Forelimb muscle (tissue), 1 donor: ENCODE data around the gene XXYLT1. TPM values are rescaled to one million over a fixed set of nuclear protein-coding genes. Genes with fewer than 3 reads are reported as not detected.

Source experiments
- DNase-seq: peaks from one replicate; pipeline ENCODE4 v3.0.0-alpha.2; 2013; ENCODE audit warnings: low read depth
- polyA plus RNA-seq: library from polyadenylated mRNA; unstranded; fragments of 120-200 nt; gene quantifications from one replicate; pipeline ENCODE4 v1.2.1, GENCODE V29; 2013; ENCODE audit not compliant: insufficient read length

XXYLT1 gene
- polyA plus RNA-seq, 1 donor: 21.3 TPM

DNA sequence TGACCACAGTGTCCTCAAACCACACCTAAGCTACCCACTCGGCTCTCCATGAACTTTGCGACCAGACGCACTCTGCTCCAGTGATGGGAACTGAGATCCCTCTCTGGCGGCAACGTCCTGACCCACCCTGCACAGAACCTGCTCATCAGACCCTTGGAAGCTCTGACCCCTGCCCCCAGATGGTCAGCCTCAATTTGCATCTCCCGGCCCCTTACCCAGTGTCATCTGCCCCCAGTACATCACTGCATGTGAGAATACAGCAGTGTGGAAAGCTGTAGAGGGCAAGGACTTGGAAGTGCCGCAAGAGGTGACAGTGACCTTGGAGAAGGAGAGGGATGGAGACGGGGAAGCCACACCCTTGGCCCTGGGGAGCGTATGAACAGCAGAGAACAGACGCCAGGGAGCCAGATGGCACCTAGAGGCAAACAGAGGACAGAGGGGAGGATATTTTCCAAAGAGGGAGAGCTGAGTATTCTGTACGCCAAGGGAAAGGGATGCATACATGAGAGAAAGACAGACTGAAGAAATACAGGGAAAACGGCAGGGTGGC is 192.0 kb downstream of the XXYLT1 start:
- DNase-seq: no peak

DNA sequence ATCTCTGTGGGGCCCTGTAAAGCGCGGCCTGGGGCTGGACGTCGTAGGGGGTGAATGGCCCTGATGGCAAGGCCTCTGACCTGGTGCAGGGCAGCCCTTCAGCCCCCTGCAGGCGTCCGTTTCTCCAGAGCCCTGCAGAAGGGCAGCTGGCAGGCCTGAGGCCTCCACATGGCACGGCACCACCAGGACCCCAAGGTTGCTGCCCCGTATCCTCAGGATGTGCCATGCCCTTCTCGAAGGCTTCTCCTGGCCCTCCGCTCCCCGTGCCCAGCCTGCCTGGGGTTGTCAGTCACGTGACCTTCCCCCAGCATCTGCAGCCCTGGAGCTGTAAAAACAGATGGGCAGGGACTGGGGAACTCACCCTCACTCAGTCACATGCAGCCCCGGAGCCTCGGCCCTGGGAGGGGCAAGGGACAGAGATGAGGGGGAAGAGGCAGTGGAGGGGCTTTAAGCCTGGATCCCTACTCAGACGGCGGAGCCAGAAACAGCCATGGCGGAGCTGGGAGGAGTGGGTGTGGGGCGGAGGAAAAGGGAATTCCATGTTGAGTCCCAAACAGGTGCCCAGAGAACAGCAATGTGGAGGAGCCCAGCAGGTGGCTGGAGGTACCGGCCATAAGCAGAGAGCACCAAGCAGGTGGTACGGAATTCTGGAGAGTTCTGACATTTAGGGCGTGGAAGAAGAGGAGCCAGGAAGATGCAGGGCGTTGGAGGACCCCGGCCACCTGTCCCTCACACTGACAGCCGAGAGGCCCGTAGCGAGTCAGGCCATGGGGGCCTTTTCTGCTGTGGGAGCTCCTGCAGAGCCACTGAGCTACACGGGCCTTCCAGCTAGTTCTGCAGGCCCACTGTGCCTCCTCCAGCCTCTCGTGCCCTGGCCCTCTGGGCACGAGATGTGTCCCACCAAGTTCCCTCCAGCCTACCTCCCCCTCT is 193.1 kb downstream of the XXYLT1 start:
- no peak for DNase-seq

DNA sequence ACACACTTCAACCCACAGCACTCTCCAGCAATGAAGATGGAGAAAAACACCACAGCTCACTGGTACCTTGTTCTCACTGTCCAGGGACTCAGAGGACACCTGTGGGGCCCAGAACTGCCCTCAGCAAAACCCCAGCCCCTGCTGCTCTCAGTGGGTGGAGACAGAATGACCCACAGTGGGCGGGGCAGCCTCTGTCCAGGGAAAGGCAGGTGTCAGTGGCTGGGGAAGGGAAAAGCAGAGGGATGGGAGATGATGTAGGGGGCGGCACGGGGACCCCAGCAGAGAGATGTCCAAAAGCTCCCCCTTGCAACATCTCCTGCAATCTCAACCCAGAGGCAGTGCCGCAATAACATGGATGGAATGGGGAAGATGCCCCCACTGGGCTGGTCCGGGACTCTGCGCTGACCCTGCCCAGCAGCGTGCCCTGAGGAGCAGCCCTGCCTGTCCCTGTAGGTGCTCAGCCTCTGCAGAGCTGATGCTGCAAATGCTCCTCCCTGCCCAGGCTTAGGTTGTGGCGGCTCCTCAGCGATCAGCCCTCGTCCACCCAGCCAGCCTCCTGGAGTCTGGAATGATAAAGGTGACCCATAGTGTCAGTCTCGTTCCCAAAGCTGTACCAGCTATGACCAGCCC is 193.9 kb downstream of the XXYLT1 start:
- no peak for DNase-seq

DNA sequence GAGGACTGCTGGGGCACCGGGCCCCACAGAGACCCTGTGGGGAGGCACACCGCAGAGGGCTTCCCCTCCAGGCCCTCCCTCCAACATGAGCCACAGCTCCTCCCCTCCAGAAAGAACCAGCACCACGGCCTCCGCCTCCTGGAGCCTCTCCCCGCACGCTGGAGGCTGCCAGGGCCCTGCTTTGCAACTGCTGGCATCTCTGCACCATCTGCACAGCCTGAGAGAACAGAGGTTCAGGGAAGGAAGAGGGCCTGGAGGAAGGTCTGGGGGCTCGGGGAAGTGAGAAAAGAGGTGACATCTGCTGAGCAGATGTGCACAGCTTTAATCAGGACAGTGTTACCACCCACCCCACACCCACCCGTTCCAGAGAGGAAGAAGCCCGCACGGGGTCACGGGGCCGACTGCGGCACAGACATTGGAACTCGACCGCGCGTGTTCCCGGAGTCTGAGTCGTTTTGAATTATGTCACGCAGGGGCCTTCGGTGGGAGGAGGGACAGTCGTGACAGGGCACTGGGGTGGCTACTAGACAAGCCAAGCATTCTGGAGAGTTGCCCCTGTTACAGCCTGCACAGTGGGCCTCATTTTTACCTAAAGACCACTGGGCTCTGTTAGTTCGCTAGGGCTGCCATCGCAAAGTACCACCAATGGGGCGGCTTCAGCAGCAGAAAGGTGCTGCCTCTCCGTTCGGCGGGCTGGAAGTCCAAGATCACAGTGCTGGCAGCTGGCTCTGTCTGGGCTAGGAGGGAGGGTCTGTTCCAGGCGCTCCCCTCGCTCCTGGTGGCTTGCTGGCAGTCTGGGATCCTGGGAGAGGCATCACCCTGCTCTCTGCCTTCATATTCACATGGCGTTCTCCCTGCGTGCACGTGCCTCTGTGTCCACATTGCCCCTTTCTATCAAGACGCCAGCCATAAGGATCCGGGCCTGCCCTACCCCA is 194.8 kb downstream of the XXYLT1 start:
- no peak for DNase-seq

DNA sequence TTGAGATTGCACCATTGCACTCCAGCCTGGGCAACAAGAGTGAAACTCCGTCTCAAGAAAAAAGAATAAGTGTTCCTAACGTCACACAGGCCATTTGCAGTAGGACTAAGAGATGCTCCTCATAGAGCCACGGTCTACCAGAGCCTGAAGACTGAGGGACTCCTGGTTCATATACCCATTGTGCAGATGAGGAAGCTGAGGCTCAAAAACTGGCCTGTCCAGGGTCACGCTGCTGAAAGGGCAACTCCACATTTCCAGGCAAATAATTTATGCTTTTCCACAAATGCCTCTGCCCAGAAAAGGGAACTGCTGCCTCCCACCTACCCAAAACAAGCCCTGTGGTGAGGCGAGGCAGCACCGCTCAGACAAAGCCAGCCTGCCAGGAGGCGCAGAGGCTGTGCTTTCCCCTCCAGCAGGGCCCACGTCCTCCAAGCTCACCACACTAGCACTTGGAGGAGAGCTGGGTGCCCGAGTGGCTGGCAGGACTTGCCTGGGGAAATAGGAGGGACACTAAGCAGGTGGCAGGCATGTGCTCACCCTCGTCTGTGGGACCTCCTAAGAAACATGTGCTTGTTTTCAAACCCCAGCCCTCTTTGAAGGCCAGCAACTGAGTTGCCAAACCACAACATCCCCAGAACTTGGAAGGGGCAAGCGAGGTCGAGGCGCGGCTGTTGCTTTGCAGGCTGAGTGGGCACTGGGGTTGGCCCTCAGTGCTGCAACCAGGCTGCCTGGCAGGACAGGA is 195.6 kb downstream of the XXYLT1 start:
- DNase-seq: no peak

DNA sequence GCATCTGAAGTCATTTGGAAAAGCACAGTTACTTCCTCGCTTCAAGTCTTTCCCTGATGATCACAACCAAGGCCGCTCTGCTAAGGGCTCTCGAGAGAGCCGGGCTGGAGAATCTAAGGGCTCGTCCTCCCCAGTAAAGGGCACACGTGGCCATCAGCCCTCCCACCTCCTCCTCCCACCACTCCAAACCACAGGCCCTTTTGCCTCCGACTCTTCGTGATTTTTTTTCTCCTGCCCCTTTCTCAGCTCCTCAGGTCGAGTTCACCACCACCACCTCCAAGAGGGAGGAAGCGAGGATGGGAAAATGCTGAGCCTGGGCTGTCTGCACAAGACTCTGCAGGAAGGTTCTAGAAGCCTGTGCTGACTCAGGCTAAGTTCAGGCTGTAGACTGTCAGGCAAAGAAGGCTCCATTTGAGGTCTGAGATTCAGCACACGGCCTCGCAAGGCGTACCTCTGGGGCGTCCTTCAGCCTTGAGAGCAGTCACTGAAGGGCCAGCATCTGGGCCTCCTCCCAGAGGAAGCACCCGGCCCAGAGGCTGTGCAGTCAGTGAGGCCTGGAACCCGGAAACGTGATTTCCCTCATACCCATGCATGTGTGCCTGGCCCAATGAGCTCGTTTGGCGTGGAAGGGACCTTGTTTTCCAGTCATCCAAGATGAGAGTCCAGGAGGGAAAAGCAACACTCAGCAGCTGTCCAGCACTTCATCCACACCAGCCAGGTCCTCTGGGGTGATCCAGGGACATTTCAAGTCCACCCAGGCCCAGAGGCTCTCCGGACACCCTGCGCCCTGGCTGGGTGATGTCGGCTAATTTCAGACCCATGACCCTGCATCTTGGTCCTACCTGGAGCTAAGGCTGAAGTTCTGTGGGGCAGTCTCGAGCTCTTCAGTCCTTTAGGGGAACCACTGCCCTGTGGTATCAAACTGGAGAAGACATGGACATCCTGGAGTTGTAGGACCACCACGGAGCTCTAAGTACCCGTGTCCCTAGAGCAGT is 196.8 kb downstream of the XXYLT1 start:
- no peak for DNase-seq

- no peak for DNase-seq
Observed at GRCh38 chr3:195072916-195073564, 197.9 kb downstream of the XXYLT1 start.

DNA sequence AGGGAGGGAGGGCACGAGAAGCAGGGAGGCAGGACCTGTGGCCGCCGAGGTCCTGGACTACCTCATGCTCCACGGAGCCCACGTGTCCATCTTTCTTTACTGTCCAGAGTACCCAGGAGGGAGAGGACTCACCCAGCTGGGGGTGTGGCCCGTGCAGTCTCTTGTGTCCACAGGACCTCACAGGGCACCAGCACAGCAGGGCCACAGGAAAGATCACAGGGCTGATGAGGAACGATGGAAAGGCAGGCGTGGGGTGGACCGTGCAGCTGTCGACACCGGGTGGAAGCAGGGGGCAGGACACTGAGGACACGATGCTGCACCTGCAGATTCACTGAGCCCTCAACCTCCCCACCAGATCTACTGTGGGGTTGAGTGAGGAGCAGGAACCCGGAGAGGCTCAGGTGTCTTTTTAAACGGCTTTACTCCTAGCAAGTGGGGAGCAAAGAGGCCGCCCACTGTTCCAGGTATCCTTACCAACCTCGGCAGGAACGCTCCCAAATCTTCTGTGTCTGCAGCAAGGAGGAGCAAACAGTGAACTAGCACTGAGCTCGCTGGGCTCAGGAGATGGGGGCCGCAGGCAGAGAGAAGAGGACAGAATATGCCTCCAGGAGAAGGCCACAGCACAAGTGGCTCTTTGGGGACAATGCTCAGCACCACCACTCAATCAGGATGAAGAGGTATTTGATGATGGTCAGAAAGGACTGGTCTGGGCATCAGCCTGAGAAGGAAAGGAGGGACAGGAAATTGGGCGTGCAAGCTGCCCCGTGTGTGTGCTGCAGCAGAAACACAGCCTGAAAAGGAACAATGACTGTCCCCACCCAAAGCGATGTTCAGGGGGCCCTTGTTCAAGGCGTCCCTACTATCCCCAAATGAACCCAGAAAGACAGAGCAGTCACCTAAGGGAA is 198.8 kb downstream of the XXYLT1 start:
- no peak for DNase-seq

DNA sequence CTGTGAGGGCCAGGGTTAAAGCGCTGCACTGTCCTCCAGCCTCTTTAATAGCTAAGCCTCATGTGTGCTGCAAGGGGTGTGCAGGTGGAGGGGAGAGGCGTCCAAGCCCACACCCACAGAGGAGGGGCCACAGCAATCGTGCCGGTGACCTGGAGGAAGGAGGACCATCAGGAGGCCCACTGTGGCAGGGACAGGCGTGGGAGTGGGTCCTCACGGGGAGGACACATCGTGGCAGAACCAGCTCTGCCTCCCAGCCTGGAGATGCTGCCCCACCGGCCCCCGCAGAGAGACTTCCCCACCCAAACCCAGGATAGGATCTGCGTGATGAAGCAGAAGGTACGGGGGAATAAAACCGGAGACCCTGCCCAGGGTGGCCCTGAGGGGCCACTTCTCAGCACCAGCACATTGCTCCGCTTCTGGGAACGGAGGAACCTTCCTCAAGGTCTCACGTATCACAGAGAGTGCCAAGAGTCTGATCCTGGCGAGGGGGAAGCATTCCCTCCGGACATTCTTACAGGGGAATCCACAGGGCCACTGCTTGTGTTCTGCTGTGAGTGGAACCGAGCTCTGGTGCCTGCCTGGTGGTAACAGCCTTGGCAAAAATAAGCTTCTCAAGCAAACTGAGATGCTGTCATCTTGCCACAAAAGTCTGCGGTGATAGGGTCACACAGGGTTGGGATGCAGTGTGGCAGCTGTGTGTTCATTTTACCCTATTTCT is 199.8 kb downstream of the XXYLT1 start:
- DNase-seq: no peak

DNA sequence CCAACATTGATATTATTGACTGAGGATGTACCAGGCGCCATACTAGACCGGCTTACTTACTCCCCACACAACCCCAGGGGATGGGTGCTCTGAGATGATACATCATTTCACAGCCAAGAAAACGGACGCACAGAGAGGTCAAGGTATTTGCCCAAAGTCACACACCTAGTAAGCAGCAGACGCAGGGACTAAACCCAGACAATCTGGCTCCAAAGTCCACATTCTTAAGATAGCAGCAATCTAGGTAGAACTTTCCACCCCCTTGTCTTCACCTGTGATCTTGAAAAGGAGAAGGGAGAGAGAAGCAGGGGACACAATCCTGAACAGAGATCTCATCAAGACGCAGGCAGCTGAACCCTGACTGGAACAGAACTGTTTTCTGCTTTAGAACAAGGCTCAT is 200.6 kb downstream of the XXYLT1 start:
- no peak for DNase-seq

- DNase-seq: no peak
Observed at GRCh38 chr3:195069501-195070251, 201.3 kb downstream of the XXYLT1 start.

DNA sequence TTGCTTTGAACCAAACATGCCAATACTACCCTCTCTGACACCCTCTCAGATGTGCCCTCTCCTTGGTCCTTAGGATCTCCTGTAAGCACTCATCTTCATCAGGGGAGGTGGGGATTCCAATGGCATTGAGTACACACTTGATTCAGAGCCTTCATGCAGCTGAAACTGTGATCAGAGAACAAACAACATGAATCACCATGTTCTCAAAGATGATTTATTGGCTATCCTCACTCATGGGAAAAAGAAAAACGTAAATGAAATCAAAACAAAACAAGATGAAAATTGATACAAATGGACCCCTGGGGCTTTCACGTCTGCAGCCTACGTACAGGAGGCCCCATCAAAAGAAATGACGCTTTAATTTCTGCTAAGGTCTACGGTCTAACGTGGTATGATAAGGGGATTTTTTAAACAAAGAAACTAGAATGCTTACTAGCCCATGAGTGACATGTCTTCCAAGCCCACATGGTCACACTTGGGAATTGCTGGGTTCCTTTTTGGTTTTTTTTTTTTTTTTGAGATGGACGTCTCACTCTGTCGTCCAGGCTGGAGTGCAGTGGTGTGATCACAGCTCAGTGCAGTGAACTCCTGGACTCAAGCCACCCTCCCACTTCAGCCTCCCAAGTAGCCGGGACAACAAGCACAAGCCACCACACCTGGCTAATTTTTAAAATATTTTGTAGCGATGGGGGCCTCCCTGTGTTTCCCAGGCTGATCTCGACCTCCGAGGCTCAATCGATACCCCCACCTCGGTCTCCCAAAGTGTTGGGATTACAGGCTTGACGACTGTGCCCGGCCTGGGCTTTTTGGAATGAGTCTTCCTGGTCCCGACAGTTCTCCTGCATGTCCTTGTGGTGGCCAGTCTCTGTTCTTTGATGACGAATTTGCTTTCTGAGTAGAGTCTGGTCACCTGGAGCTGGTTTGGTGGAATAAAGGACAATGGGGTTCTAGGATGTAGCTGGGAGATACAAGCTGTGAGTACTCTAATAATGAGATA is 202.6 kb downstream of the XXYLT1 start:
- DNase-seq: no peak

DNA sequence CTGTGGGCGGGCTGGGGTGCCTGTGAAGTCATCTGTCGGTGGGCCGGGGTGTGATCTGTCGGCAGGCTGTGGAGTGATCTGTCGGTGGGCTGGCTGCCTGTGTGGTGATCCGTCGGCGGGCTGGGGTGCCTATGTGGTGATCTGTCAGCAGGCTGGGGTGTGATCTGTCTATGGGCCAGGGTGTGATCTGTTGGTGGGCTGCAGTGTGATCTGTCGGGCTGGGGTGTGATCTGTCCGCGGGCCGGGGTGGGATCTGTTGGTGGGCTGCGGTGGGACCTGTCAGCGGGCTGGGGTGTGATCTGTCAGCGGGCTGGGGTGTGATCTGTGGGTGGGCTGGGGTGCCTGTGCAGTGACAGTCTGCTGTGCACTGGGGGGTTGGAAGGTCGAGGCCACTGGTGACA is 204.5 kb downstream of the XXYLT1 start:
- no peak for DNase-seq

GRCh38 chr3:195065864-195066185 is 205.1 kb downstream of the XXYLT1 start:
- DNase-seq: no peak

GRCh38 chr3:195065142-195065863 is 205.7 kb downstream of the XXYLT1 start:
- no peak for DNase-seq
